Measurements from ENCODE around the gene SLC25A12.
"Not testable (repeated sequence)": the region's sequence is repeated elsewhere in the genome, so short reads cannot be mapped to it uniquely, and the experiment has no call there.

Gene SLC25A12

GRCh38 chr2:171830039-171830438 lies 64.0 kb downstream of the SLC25A12 start:
- no peak for DNase-seq (ENCODE audit: low read depth in 3 of 3)

DNA sequence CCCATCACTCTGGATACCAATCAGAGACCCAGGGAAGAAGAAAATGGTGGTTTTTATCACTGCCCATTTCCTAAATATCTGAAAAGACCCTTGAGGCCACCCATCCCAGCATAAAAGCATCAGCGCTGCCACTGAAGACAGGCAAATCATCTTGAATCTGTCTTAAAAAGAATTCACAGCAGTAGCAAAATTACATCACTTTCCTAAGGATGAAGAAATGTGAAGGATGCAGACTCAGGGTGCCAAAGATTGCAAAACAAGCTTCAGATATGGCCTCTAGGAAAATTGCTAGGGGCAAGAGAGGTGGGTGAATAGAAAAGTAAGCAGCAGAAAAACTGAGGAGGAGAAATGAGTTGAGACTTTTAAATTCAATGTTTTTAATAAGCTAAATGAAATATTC lies 70.0 kb downstream of the SLC25A12 start:
- no peak for DNase-seq (ENCODE audit: low read depth in 3 of 3)

DNA sequence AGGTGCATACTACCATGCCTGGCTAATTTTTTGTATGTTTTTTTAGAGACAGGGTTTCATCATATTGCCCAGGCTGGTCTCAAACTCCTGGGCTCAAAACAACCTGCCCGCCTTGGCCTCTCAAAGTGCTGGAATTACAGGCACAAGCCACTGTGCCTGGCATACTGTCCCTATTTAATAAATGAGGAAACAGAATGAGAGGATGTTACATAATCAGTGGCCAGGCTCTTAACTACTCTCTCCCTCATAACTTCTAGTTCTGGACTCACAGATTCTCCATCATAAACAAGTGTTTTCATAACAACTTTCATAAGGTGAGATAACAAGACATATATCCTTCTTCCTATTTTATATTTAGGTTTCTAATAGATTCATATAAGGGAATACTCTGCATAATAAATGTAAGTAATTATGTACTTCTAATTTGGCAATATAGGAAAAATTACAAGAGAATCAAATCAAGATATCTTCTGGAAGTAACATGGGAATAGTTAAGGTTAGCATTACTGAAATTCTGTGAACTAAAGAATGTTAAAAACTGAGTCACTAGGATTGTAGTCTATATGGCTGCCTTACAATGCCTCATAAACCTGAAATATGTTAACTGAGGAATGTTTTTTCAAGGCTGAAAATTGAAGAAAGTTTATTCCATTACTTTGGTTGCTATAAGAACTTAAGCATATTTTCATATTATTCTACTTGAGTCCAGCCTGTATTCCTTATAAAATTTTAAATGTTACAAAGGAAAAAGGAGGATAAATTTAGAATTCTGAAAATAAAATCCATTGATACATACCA lies 71.3 kb downstream of the SLC25A12 start:
- DNase-seq (ENCODE audit: low read depth in 3 of 3) = no peak

- DNase-seq (ENCODE audit: low read depth in 3 of 3) = no peak
These were observed 74.6 kb downstream of the SLC25A12 start for GRCh38 chr2:171819453-171819852.

GRCh38 chr2:171814883-171815282 lies 79.2 kb downstream of the SLC25A12 start:
- no peak for DNase-seq (ENCODE audit: low read depth in 3 of 3)

GRCh38 chr2:171814174-171814573 lies 79.9 kb downstream of the SLC25A12 start:
- DNase-seq (ENCODE audit: low read depth in 3 of 3) = no peak

DNA sequence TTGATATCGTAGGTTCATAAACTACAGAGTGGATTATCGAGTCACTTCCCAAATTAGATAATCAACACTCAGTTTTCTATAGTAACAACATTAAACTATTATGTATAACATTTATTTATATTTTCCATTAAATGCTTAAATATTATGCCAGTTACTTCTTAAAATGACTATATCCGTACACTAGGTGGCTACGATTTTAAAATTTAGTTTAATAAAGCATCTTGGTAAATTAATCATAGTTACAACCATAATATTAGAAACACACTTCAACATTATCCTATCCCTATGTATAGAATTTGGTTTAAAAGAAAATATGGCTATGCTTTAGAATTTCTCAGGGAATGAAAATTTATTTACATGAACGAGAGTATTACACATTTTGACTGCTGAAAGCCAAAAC lies 80.3 kb downstream of the SLC25A12 start:
- DNase-seq (ENCODE audit: low read depth in 3 of 3) = no peak

GRCh38 chr2:171813126-171813525 lies 80.9 kb downstream of the SLC25A12 start:
- DNase-seq (ENCODE audit: low read depth in 3 of 3) = no peak

GRCh38 chr2:171811245-171811628 lies 82.8 kb downstream of the SLC25A12 start:
- no peak for DNase-seq (ENCODE audit: low read depth in 3 of 3)

- no peak for DNase-seq (ENCODE audit: low read depth in 3 of 3)
These were observed 83.4 kb downstream of the SLC25A12 start for GRCh38 chr2:171810422-171811244.

- not testable (repeated sequence) for DNase-seq (ENCODE audit: low read depth in 3 of 3)
These were observed 85.2 kb downstream of the SLC25A12 start for GRCh38 chr2:171808885-171809284.

GRCh38 chr2:171807831-171808393 lies 86.1 kb downstream of the SLC25A12 start:
- no peak for DNase-seq (ENCODE audit: low read depth in 3 of 3)

DNA sequence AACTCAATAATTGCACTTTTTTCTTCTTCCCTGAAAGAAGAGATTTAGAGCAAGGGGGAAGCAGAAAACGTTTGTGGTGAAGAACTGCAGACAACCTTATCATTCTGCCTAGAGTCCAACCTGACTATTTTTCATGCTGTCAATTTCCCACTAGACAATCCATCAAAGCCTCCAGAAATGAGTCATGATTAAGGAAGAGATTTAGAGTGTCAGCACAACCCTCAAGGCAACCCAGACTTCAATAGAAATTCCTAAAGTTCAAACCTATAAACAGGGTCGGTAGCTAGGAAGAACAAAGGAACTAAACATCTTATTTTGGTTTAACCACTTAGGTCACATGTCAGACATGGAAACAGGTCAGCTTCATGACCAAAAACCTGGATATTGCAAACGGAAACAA lies 86.9 kb downstream of the SLC25A12 start:
- DNase-seq (ENCODE audit: low read depth in 3 of 3) = no peak

DNA sequence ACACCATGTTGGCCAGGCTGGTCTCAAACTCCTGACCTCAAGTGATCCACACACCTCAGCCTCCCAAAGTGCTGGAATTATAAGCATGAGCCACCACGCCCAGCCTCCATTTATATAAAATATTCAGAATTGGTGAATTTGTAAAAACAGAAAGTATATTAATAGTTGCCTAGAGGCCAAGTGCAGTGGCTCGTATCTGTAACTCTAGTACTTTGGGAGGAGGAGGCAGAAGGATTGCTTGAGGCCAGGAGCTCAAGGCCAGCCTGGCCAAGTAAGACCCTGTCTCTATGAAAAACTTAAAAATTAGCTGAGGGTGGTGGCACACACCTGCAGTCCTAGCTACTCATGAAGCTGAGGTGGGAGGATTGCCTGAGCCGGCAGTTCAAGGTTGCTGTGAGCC lies 89.6 kb downstream of the SLC25A12 start:
- no peak for DNase-seq (ENCODE audit: low read depth in 3 of 3)

DNA sequence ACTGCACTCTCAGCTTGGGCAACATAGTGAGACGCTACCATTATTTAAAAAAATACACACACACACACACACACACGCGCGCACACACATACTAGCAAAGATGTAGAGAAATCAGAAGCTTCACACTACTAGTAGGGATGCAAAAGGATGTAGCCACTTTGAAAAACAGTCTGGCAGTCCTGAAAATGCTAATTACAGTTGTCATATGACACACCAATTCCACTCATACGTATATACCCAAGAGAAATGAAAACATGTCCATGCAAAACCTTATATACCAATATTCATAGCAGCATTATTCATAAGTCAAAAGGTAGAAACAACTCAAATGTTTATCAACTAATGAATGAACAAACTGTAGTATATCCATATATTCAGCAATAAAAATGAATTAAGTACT lies 90.3 kb downstream of the SLC25A12 start:
- no peak for DNase-seq (ENCODE audit: low read depth in 3 of 3)

GRCh38 chr2:171800639-171801038 lies 93.4 kb downstream of the SLC25A12 start:
- no peak for DNase-seq (ENCODE audit: low read depth in 3 of 3)

GRCh38 chr2:171798156-171798820 lies 95.8 kb downstream of the SLC25A12 start:
- no peak for DNase-seq (ENCODE audit: low read depth in 3 of 3)

DNA sequence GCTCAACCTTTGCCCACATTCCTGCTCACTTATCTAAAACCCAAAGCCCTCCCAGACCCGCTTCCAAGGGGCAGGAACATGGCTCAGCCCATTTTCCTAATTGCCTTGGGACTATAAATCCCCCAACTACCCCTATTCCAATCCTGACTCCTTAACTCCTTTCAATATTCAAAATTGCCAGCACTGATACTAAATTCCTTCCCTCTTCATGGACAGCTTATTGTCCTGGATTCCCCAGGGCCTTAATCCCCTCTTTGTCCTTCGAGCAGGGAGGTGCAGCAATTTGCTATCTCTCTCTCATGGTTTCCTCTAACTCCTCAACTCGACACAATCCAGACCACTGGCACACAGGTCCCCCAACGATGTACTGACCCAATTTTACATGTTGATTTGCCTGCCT lies 99.1 kb downstream of the SLC25A12 start:
- no peak for DNase-seq (ENCODE audit: low read depth in 3 of 3)

DNA sequence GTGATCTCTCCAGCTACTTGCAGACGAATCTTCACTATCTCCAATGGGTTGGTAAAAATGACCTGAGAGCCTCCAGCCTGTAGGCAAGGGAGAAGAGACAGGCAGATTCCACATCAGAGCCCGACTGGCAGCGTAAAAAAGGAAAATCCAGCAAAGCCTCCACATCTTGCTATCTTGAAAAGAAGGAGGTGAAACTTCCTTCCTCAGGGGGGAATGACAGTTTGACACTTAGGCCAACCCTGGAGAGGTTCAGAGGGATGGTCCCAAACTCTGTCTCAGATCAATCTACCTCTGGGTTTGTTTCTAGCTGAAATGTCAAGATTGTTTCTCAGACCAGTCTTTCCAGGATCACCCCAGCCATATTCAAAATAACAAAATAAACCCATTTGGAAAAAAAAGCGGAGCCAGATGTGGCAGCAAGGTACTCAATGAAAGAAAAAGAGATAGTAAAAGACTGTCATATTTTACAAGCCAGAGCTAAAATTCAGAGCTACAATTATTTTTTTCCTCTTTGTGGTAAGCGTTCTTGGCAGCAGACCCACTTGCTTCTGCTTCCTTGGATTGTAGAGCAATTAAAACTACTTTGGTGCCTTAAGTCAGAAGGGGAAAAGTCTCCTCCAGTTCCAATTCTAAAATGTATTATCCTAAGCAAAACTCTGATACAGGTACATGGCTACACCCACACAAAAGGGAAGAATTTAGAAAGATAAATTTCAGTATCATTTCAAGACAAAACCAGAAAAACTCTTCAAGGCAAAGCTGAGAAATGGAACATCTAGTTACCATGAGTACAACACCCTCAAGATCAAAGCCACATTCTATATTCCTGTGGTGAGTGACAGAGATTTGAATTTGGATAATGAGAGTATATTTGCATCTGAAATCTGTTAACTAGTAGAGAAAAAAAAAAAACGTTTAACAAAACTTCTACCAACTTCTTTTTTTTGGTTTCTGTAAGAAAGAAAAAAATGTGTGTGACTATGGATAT lies 100.1 kb downstream of the SLC25A12 start:
- no peak for DNase-seq (ENCODE audit: low read depth in 3 of 3)

DNA sequence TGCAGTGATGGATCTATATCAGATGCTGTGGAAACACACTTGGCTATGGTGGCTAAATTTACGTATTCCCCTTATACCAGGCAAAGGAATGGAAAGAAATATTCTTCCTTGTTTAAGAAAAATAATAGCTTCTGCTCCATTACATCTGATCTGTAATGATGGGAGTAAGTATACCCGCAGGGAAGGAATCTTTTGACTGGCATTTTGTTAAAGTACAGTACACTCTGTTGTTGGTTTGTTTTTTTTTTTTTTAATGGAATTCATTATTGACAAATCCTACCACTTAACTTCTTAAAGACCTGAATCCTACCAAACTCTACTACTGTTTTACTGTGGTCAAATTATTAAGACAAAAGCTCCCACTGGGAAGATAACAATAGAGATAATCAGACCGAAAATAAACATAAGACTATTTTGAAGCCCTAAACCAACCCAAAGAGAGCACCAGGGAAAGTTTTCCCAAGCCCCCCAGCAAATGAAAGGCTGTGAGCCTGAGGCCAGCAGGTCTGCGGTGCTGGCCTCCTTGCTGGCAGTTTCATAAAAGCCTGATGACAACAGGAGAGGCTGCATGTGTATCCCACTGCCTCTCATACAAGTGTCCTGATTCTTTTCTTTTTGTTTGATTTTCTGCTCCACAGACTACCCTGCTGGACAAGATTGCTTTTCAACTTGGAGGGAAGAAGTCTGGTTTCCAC lies 101.0 kb downstream of the SLC25A12 start:
- no peak for DNase-seq (ENCODE audit: low read depth in 3 of 3)

Data from stimulated activated CD4-positive, alpha-beta T cell treated with anti-CD3 and anti-CD28 coated beads, TNF-alpha, amount 100 ng/mL, for 48 hours (primary cell).